Stimulated activated CD4-positive, alpha-beta T cell treated with anti-CD3 and anti-CD28 coated beads, Interleukin-4, amount 100 ng/mL, for 4 hours (primary cell): Measurements from ENCODE around the gene SOX9.
"Not testable (repeated sequence)": the region's sequence is repeated elsewhere in the genome, so short reads cannot be mapped to it uniquely, and the experiment has no call there.

Source experiments
- DNase-seq, 2 experiments: peaks; one replicate each; pipeline ENCODE4 v3.0.0-alpha.2; 2020

Gene SOX9

DNA sequence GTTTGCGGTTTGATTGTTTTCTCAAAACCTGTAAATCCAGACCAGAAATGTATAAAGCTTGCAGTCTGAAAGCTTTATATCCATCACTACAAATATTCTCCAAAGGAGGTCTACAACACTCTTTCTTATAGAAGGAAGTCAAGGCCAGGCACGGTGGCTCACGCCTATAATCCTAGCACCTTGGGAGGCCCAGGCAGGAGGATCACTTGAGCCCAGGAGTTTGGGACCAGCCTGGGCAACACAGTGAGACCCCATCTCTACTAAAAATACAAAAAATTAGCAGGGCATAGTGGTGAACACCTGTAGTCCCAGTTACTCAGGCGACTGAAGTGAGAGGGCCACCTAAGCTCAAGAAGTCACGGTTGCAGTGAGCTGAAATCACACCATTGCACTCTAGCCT is 8.9 kb upstream of the SOX9 start:
- not testable (repeated sequence) for DNase-seq

DNA sequence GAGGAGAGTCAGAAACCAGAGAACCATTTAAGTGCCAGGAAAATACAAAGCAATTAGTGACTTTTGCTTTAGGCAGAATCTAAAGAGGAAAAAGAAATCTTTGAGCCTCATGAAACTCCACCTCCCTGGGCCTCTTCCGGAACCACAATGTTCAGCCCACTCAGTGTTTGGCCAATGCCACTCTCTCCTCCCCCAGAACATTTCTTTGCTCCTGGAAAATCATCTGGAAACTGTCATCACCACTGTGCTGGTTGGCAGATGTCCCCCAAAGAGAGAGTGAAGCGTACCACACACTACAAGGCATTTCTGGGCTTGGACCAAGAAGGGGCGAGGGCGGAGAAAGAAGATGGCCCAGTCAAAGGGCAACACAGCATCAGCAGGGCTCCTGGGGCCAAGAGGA is 7.1 kb upstream of the SOX9 start:
- no peak for DNase-seq

DNA sequence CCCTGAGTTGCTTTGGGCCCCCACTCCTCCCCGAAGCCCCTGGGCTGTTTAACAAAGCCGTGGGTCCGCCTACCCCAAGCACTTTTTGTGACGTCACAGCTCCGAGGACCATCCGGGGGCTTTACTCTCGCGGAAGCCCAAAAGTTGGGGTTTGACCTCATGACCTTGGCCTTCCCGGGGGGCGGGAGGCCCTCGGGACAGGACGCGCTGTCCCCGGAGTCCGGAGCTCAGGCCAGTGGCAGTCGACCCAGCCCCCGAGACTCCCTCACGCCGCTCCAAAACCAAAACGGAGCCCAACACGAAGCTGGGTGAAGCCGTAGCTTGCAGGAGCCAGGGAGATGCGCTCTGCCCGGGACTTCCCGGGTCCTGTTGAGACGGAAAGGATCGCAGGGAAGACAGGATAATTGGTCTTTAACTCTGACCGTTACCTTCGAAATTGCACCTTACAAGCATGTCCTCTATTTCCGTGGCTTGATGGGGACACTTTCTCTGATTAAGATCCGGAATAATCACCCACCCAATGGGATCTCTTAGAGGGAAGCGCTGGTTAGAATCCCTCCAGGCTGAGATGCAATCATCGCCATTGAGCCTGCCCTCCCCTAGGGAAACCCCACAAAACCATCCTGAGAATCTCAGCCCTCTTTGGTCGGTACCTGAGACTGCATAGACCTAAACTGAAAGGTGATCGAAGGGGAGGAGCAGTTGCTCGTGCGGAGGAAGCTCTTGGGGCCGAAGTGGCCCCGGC is 4.9 kb upstream of the SOX9 start:
- DNase-seq: no peak

DNA sequence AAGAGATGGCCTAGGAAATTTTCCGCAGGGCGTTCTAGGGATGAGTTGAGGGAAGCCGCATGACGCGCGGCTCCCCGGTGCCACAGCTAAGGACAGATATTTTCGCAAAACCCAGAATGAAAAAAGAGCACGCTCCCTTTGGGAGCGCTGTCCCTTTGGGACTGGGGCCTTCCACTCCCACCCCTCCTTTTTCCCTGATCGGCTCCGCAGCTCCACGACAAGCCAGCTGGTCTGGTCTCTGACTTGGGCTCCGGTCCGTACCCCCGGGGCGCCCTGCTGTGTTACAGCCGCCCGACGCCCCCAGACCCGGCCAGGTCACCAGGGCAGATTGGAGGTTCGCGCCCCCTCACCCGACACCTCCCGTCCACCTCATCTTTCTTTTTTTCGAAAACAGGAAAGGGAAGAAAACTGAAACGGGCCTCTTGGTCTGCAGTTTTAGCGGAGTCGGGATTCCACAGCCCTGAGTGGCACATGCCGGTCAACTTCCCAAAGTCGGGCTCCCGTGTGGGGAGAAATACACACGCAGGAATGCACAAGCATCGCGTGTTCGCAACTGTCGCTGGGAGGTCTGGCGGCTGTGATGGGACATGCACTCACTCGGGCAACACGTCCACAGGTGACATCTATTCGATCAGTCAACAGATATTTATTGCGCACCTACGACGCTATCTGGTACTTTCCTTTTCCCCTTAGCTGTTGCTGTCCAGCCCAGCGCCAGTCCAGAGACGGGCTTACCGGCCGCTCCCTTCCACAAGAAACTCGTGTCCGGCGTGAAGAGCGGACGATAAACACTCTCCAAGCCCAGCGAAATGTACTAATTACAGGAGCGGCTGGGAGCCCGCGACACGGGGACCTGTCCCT is 3.9 kb upstream of the SOX9 start:
- DNase-seq: no peak

DNA sequence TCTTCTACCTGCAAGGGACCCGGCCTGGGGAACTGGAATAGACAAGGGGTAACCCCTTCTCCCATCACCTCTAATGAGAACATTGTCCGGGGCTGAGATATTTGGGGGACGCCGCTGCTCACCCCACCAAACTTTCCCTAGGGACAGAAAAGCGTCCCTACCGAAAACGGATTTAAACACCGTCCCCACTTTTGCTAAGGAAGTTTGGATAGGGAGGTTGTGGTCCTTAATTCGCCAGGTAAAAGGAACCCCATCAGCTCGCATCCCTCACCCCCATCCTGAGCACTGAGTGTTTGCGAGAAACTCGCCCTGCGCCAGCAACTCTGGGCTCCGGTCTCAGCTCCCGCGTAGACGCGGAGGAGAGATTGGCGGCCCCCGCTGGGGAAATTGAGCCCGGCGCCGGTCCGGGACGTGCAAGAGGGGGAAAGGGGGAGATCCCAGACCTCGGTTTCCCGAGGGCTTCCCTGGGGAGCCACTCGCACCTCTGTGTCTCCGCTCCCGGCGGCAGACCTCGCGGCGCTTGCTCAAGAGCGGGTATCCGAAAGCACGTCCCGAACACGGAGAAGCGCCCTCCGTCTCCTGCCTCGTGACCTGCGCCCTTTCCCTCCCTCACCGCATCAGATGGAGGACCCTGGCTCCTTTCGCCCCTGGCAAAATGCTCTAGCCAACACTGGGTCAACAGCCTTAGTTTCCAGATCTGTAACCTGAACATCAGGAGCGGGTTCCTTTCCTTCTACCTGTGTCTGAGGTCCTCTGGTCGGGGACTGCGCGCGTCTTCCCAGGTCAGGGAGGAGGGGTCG is 3.1 kb upstream of the SOX9 start:
- no peak for DNase-seq

DNA sequence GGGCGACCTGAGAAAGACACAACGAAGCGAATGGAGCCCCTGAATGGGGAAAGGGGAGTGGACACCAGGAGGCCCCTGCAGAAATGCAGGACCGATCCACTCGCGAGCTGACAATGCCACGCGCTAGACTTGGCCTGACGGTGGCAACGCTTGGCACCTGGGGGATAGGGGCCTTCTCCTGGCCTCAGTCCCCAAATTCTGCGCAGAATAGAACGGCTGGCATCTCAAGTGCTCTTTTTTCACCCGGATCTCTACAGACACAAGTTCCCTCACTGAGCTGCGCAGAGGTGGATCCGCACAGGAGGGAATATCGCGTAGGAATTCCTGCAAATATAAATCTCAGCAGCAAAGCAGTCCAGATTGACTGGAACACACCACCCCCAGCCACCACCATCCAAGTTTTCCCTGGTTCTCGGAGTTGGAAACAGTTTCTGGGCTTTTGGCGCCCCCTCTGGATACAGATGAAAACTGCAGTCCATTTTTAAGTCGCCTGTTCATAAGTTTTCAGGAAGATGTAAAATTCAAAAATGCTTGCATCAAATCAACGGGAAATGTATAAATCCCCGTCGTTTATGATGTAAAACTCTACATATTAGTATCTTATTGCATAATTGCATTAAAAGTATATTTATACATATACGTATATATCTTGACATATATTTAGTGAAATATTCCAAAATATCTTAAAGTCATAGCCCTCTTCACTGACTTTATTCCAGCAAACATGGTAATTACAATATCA is 2.3 kb upstream of the SOX9 start:
- DNase-seq: no peak

DNA sequence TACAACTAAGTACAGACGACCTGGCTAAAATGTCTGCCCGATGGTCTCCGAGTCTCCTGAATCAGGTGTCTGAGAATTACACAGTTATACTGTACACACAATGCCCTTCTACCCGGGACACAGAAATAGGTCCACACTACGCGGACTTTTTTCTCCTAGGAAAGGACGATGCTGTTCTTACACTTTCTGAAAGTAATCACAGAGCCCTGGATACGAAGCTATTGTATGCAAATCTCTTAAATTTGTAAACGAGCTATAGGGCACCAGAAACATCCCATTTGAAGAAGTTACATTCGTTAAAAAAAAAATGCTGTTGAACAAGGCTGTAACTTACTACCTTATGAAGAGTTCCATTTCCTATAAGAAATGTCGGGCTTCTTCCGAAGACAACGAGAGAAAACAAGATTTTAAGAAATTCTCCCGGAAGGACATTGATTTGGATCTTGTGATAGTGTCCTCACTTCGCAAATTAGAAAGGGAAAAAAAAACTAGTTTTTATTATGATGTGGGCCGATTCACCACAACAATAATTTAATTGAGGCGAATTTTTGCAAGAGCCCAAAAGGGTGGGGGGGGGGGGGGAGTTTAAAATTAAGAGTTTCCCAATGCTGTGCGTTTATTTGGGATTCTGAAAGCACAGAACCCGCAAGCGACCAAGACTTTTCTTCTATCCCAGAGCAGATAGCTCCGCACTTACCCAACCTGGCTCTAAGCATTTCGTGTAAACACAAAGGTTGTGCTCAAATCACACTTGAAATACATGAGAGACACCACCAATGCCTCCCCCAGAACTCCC is 1.5 kb upstream of the SOX9 start:
- DNase-seq: no peak

DNA sequence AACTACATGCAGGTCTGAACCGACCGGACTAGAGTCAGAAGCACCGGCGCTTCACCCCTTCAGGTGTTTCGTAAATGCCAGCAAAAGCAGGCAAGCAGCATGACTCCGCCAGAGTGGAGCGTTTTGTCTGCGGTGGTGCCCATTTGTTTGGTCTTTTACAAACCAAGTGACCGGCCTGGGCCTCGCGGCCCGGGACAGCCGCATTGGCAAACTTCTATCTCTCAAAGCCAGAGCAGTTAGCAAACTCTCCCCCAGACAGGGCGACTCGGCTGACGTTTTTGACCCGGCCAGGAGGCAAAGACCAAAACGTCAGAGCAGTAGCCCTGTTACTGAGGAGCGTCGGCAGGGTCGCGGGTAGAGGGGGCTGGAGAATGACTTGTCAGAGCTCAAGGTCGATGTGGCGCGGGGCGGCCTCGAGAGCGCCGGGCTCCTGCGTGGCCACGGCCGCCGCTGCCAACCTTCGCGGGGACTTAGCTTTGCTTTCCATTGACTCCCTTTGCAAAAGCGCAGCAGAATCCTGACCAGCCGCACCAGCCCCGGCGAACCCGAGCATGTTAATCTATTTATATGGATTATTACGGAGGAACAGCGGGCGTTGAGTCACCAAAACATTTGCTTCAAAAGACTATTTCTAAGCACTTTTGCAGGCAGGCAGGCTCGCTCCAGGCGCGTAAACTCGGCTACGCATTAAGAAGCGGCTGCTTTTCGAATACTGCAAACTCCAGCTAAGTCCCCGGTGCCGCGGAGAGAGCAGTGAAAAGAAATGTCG is 763 bp upstream of the SOX9 start:
- DNase-seq: no peak

DNA sequence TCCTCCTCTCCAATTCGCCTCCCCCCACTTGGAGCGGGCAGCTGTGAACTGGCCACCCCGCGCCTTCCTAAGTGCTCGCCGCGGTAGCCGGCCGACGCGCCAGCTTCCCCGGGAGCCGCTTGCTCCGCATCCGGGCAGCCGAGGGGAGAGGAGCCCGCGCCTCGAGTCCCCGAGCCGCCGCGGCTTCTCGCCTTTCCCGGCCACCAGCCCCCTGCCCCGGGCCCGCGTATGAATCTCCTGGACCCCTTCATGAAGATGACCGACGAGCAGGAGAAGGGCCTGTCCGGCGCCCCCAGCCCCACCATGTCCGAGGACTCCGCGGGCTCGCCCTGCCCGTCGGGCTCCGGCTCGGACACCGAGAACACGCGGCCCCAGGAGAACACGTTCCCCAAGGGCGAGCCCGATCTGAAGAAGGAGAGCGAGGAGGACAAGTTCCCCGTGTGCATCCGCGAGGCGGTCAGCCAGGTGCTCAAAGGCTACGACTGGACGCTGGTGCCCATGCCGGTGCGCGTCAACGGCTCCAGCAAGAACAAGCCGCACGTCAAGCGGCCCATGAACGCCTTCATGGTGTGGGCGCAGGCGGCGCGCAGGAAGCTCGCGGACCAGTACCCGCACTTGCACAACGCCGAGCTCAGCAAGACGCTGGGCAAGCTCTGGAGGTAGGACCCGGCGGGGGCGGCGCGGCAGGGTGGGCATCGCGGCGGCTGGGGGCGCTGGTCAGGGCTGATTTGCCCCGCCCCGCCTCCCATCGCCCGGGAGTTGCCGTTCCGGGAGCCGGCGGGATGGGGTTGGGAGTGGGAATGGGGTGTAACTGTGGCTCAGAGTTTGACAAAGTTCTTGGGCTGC is 567 bp downstream of the SOX9 start:
- no peak for DNase-seq

DNA sequence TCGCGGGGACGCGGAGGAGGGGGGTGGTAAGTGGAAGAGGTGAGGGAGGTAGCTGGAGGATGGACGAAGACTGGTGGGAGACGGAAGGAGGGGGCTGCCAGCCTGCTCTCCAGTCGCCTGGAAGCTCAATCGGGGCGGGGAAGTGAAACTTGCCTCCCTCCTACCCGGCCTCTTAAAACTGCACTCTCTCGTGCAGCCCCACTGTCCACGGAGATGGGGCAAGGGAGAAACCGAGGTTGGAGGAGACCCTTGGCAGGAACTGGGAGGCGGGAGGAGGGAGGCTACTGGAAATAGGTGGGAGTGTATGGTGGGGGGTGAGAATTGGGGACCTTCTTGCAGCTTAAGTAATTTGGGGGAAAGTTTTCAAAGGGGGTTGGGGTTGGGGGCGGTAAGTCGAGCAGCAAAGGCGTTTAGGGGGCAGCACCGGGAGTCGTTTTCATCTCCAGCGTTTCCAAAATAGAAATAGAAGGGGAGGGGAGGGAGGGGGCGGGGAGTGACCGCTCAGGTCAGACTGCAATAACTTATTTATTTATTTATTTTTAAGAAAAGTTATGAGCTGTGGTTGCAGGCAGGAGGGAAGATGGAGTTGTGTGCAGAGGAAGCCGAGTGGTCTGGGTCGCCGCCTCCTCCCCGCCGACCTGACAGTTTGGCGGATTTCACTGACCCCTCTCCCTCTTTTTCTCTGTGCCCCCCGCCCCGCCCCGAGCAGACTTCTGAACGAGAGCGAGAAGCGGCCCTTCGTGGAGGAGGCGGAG is 1.4 kb downstream of the SOX9 start:
- no peak for DNase-seq

DNA sequence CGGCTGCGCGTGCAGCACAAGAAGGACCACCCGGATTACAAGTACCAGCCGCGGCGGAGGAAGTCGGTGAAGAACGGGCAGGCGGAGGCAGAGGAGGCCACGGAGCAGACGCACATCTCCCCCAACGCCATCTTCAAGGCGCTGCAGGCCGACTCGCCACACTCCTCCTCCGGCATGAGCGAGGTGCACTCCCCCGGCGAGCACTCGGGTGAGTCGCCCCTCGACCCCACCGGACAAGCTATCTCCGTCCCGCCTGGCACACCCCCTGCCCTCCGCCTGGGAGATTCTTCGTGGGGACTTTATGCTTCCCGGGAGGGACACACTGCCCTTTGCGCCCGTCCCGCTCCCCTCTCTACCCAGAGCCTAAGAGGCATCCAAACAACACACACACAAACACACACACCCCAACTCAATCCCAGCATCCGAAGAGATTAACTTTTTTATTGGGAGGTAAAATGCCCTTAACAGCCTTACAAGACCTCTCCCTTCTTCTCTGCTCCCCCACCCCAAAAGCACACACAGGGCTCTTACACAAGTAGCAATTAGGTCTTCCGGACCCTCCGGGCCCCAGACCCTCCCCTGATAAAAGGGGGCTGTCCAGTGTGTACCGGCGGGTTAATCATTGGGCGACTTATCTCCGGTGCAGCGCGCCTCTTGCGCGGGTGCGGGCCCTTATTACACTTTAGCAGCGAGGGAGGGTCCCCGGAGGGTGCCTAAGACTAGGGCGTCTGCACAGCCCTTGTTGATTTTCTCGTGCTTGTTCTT is 2.1 kb downstream of the SOX9 start:
- no peak for DNase-seq

DNA sequence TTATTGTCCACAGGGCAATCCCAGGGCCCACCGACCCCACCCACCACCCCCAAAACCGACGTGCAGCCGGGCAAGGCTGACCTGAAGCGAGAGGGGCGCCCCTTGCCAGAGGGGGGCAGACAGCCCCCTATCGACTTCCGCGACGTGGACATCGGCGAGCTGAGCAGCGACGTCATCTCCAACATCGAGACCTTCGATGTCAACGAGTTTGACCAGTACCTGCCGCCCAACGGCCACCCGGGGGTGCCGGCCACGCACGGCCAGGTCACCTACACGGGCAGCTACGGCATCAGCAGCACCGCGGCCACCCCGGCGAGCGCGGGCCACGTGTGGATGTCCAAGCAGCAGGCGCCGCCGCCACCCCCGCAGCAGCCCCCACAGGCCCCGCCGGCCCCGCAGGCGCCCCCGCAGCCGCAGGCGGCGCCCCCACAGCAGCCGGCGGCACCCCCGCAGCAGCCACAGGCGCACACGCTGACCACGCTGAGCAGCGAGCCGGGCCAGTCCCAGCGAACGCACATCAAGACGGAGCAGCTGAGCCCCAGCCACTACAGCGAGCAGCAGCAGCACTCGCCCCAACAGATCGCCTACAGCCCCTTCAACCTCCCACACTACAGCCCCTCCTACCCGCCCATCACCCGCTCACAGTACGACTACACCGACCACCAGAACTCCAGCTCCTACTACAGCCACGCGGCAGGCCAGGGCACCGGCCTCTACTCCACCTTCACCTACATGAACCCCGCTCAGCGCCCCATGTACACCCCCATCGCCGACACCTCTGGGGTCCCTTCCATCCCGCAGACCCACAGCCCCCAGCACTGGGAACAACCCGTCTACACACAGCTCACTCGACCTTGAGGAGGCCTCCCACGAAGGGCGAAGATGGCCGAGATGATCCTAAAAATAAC is 3.0 kb downstream of the SOX9 start:
- DNase-seq: no peak

DNA sequence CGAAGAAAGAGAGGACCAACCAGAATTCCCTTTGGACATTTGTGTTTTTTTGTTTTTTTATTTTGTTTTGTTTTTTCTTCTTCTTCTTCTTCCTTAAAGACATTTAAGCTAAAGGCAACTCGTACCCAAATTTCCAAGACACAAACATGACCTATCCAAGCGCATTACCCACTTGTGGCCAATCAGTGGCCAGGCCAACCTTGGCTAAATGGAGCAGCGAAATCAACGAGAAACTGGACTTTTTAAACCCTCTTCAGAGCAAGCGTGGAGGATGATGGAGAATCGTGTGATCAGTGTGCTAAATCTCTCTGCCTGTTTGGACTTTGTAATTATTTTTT is 3.6 kb downstream of the SOX9 start:
- no peak for DNase-seq

DNA sequence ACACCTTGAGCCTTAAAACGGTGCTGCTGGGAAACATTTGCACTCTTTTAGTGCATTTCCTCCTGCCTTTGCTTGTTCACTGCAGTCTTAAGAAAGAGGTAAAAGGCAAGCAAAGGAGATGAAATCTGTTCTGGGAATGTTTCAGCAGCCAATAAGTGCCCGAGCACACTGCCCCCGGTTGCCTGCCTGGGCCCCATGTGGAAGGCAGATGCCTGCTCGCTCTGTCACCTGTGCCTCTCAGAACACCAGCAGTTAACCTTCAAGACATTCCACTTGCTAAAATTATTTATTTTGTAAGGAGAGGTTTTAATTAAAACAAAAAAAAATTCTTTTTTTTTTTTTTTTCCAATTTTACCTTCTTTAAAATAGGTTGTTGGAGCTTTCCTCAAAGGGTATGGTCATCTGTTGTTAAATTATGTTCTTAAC is 4.4 kb downstream of the SOX9 start:
- no peak for DNase-seq

DNA sequence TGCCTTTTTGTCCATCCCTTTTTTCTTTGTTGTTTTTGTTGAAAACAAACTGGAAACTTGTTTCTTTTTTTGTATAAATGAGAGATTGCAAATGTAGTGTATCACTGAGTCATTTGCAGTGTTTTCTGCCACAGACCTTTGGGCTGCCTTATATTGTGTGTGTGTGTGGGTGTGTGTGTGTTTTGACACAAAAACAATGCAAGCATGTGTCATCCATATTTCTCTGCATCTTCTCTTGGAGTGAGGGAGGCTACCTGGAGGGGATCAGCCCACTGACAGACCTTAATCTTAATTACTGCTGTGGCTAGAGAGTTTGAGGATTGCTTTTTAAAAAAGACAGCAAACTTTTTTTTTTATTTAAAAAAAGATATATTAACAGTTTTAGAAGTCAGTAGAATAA is 4.9 kb downstream of the SOX9 start:
- no peak for DNase-seq

DNA sequence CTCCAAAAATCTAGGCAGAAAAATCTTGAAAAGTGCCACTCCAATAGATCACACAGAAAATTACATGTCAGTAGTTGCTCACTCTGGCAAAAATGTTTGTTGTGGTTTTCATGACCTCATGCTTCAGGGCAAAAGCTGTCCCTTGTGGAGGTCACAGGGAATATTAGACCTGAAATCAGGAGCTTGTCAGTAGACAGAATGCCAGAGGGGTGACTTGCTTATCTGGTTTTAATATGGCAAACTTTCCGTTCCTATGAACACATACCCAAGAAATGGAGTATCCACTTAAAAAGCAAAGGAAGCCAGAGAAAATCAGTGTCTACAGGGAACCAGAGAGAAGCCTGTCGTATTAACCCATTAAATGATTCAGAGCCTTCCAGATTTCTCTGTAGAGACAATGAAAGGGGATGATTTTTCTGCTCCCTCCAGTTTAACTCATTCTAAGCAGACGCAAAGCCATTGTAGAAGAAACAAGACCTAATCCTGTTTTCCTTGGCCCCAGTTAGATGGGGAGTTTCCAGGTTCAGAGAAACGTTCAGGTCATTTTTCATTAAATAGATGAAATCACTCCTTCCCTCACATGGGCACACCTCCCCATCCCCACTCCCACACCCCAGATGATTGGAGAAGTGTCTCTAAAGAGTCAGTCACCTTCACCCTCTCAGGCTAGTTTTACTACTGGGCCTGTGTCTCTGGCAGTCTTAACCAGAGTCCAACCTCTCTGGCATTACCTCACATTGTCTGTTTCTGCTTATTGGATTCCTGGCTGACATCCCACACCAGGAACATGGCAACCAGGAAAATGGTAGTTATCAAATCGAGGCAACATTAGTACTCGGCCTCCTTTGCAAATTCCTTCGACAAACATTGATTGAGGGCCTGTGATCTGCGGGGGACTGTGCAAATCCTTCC is 6.0 kb downstream of the SOX9 start:
- DNase-seq: no peak
